ENCODE data around the gene KRTAP10-1. TPM values are rescaled to one million over a fixed set of nuclear protein-coding genes. Genes with fewer than 3 reads are reported as not detected.
A peak's percentile ranks its signal among the peaks of the same experiment; 100 is the strongest.
"Not testable (repeated sequence)": the region's sequence is repeated elsewhere in the genome, so short reads cannot be mapped to it uniquely, and the experiment has no call there.

Gene KRTAP10-1
- total RNA-seq, 2 experiments from 2014 or later: not detected

- peaks cover 4% of the 10 kb centered on the region for H3K4me1 Mint-ChIP-seq (ENCODE audit: low read depth)
- POLR2A ChIA-PET: interaction anchor here (0.7 kb wide), 1 partner anchor 1073 kb away, joined by 3 read pairs; no protein-coding TSS in a partner anchor
- CTCF ChIA-PET: no interaction called here
- ATAC-seq (no peak), DNase-seq (no peak)
- H3K4me3 Mint-ChIP-seq: no peak overlapping the region
- TF ChIP-seq CTCF (IDR thresholded peaks at IDR 0.05): no peak
- H3K9me3 Mint-ChIP-seq: no peaks in the 10 kb centered on the region
- no peaks in the 10 kb centered on the region for H3K36me3 Mint-ChIP-seq (ENCODE audit: low read depth)
- intact Hi-C loops (cut with micrococcal nuclease): no loop called here
- no peaks in the 10 kb centered on the region for H3K27me3 Mint-ChIP-seq
- H3K27ac Mint-ChIP-seq: peak overlapping the region; percentile 38
Observed at GRCh38 chr21:44503901-44504399, 36.0 kb downstream of the KRTAP10-1 start.

- DNase-seq; ATAC-seq; H3K4me1 Mint-ChIP-seq (ENCODE audit: low read depth); H3K36me3 Mint-ChIP-seq (ENCODE audit: low read depth); intact Hi-C loops (cut with micrococcal nuclease); H3K9me3 Mint-ChIP-seq; H3K4me3 Mint-ChIP-seq; H3K27ac Mint-ChIP-seq; H3K27me3 Mint-ChIP-seq: not testable (repeated sequence)
- ChIA-PET POLR2A (interaction anchor here (0.7 kb wide), 1 partner anchor 1074 kb away, joined by 3 read pairs; no protein-coding TSS in a partner anchor), CTCF (interaction anchor here (1.4 kb wide), 2 partner anchors 15 to 23 kb away, joined by 4 to 5 read pairs; no protein-coding TSS in a partner anchor)
Observed at GRCh38 chr21:44503006-44503889, 36.7 kb downstream of the KRTAP10-1 start.

GRCh38 chr21:44502171-44502958 lies 37.6 kb downstream of the KRTAP10-1 start:
- Mint-ChIP-seq H3K9me3 (no peaks in the 10 kb centered on the region), H3K36me3 (ENCODE audit: low read depth) (no peaks in the 10 kb centered on the region), H3K27ac (peak overlapping the region; percentile 17), H3K4me3 (no peak overlapping the region), H3K4me1 (ENCODE audit: low read depth) (peaks cover 4% of the 10 kb centered on the region), H3K27me3 (no peaks in the 10 kb centered on the region)
- no peak for TF ChIP-seq CTCF (IDR thresholded peaks at IDR 0.05)
- DNase-seq (no peak), ATAC-seq (no peak)
- intact Hi-C loops (cut with micrococcal nuclease): no loop called here
- ChIA-PET CTCF (interaction anchor here (1.0 to 1.6 kb wide), 5 partner anchors 8 to 299 kb away, joined by 3 to 5 read pairs (median 4); no protein-coding TSS in a partner anchor), POLR2A (no interaction called here)

GRCh38 chr21:44500111-44500510 lies 39.9 kb downstream of the KRTAP10-1 start:
- Mint-ChIP-seq H3K4me1 (ENCODE audit: low read depth) (peaks cover 4% of the 10 kb centered on the region), H3K9me3 (no peaks in the 10 kb centered on the region), H3K36me3 (ENCODE audit: low read depth) (no peaks in the 10 kb centered on the region), H3K4me3 (no peak overlapping the region), H3K27me3 (peaks cover 3% of the 10 kb centered on the region), H3K27ac (no peak overlapping the region)
- intact Hi-C loops (cut with micrococcal nuclease): no loop called here
- POLR2A ChIA-PET: interaction anchor here (0.6 kb wide), 1 partner anchor 1833 kb away, joined by 4 read pairs; no protein-coding TSS in a partner anchor
- CTCF ChIA-PET: no interaction called here
- TF ChIP-seq CTCF (IDR thresholded peaks at IDR 0.05): no peak
- no peak for DNase-seq
- no peak for ATAC-seq

- DNase-seq (no peak), ATAC-seq (no peak)
- Mint-ChIP-seq H3K27me3 (peaks cover 3% of the 10 kb centered on the region), H3K9me3 (no peaks in the 10 kb centered on the region), H3K4me1 (ENCODE audit: low read depth) (peaks cover 4% of the 10 kb centered on the region), H3K4me3 (no peak overlapping the region), H3K36me3 (ENCODE audit: low read depth) (no peaks in the 10 kb centered on the region), H3K27ac (no peak overlapping the region)
- ChIA-PET CTCF (no interaction called here), POLR2A (interaction anchor here (0.6 kb wide), 1 partner anchor 1834 kb away, joined by 4 read pairs; no protein-coding TSS in a partner anchor)
- no peak for TF ChIP-seq CTCF (IDR thresholded peaks at IDR 0.05)
- intact Hi-C loops (cut with micrococcal nuclease): no loop called here
Observed at GRCh38 chr21:44499631-44500030, 40.4 kb downstream of the KRTAP10-1 start.
